Right atrium auricular region (tissue), 2 donors: ENCODE measurements around the gene PPP1R15B. TPM values are rescaled to one million over a fixed set of nuclear protein-coding genes. Genes with fewer than 3 reads are reported as not detected.

Experiments used
- DNase-seq: peaks from one replicate; pipeline ENCODE4 v3.0.0-alpha.2; 2019; ENCODE audit warnings: low spot score
- H3K27ac ChIP-seq, 2 donors: fragments of 200-600 bp; sonication (generic); 1 replicate in 1 of 2; 2 replicates in 1 of 2; pipeline ENCODE4 v1.5.1; 2016 to 2019
- H3K27me3 ChIP-seq, 2 donors: fragments of 200-600 bp; sonication (generic); one replicate each; pipeline versions ENCODE4 v1.5.1 to v1.6.0; 2017 to 2019
- H3K36me3 ChIP-seq: fragments of 200-600 bp; sonication (generic); one replicate; pipeline ENCODE4 v1.5.1; 2016
- H3K4me1 ChIP-seq, 2 donors: fragments of 200-600 bp; sonication (generic); one replicate each; pipeline versions ENCODE4 v1.5.1 to v1.6.0; 2017 to 2019
- H3K4me3 ChIP-seq, 2 donors: fragments of 200-600 bp; sonication (generic); 1 replicate in 1 of 2; 2 replicates in 1 of 2; pipeline ENCODE4 v1.5.1; 2017 to 2019; ENCODE audit warnings: mild to moderate bottlenecking in 1 of 2, moderate library complexity in 1 of 2
- H3K9me3 ChIP-seq, 2 donors: fragments of 200-600 bp; sonication (generic); one replicate each; pipeline ENCODE4 v1.5.1; 2019
- total RNA-seq, 2 donors: library from RNA; depleted of rRNA; stranded (reverse); fragments of >200 nt; gene quantifications; one replicate each; pipeline ENCODE4 v1.1.0, GENCODE V29; 2016
- TF ChIP-seq, protein P1 (sequence below), 2 donors: fragments of 200-600 bp; sonication (generic); IDR thresholded peaks; one replicate each; pipeline ENCODE4 v1.5.1; 2019; ENCODE audit warnings: antibody characterized with exemption in 2 of 2

The PPP1R15B gene
- total RNA-seq, 2 donors from 2014 or later: 27.3 to 30.9 TPM

GRCh38 chr1:204367956-204368355, 43.7 kb downstream of the PPP1R15B start:
- Histone ChIP-seq H3K27me3 (no peaks in the 10 kb centered on the region), H3K4me1 (peaks cover 0 to 11% of the 10 kb centered on the region in 2 donors), H3K36me3 (no peaks in the 10 kb centered on the region), H3K27ac (no peak overlapping the region), H3K9me3 (no peaks in the 10 kb centered on the region), H3K4me3 (no peak overlapping the region)
- TF ChIP-seq, protein P1, sequence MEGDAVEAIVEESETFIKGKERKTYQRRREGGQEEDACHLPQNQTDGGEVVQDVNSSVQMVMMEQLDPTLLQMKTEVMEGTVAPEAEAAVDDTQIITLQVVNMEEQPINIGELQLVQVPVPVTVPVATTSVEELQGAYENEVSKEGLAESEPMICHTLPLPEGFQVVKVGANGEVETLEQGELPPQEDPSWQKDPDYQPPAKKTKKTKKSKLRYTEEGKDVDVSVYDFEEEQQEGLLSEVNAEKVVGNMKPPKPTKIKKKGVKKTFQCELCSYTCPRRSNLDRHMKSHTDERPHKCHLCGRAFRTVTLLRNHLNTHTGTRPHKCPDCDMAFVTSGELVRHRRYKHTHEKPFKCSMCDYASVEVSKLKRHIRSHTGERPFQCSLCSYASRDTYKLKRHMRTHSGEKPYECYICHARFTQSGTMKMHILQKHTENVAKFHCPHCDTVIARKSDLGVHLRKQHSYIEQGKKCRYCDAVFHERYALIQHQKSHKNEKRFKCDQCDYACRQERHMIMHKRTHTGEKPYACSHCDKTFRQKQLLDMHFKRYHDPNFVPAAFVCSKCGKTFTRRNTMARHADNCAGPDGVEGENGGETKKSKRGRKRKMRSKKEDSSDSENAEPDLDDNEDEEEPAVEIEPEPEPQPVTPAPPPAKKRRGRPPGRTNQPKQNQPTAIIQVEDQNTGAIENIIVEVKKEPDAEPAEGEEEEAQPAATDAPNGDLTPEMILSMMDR (IDR thresholded peaks at IDR 0.05): no peak
- no peak for DNase-seq

GRCh38 chr1:204367193-204367858, 44.3 kb downstream of the PPP1R15B start:
- no peak for DNase-seq
- no peak overlapping the region for H3K4me3 ChIP-seq
- no peaks in the 10 kb centered on the region for H3K27me3 ChIP-seq
- TF ChIP-seq, protein P1 (IDR thresholded peaks at IDR 0.05): no peak
- no peak overlapping the region for H3K27ac ChIP-seq
- no peaks in the 10 kb centered on the region for H3K9me3 ChIP-seq
- peaks cover 0 to 15% of the 10 kb centered on the region in 2 donors for H3K4me1 ChIP-seq
- no peaks in the 10 kb centered on the region for H3K36me3 ChIP-seq

DNA sequence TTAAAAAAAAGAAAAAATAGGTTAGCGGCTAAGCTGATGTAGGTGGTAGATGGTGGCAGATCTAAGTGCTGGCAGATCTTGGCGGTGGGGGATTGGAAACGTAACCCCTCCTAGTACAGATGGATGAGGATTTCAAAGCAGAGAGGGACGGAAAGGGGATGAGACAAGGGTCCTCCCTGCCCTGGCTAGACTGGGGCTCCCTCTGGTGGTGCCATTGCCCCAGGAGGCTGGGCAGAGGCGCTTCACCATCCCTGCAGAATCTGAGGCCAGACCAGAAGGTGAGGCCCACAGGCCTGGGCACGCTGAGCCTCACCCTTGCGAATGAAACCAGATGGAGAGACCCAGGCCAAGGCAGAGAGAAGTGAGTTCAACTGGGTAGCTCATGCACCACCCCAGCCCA, 44.9 kb downstream of the PPP1R15B start:
- TF ChIP-seq, protein P1 (IDR thresholded peaks at IDR 0.05): peak in 1 of 2 donors; percentile 43
- DNase-seq: no peak
- no peaks in the 10 kb centered on the region for H3K27me3 ChIP-seq
- H3K4me3 ChIP-seq: no peak overlapping the region
- no peaks in the 10 kb centered on the region for H3K9me3 ChIP-seq
- no peaks in the 10 kb centered on the region for H3K36me3 ChIP-seq
- H3K27ac ChIP-seq: no peak overlapping the region
- peaks cover 0 to 15% of the 10 kb centered on the region in 2 donors for H3K4me1 ChIP-seq

DNA sequence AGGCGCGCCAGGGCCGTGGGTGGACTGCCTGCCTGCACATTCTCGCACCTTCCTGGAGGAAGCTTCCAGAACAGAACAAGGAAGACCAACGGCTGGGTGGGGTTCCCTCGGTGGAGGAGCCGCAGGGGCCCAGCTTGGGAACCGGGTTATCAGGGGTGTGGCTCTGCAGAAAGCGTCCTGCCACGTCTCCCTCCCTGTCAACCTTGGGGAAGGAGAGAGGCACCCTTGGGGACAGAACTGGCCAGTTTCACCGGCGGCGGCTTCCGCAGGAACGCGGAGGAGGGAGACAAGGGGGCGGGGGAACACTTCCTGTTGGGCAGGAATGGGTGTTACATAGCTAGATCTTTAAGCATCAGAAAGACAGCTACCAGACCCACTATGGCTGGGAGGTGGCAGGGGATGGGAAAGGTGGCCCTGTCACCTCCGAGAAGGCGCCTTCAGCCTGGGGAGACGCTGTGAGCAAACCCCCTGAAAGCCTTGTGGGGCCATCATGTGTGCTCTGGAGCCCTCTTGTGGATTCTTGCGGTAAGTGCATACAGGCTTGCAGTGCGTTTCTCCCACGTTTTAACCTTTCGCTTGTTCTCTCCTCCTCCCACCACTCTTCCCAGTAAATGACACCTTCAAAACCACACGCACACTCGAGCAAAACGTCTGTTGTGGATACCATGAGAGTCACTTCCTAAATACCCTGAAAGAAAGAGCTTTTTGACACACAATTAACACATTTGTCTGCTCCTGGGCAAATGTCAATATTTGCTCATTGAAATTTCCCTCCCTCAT, 48.1 kb downstream of the PPP1R15B start:
- Histone ChIP-seq H3K9me3 (no peaks in the 10 kb centered on the region), H3K4me3 (peak overlapping the region; percentile 14 to 52), H3K27me3 (no peaks in the 10 kb centered on the region), H3K27ac (peak overlapping the region; percentile 46 to 76), H3K4me1 (peaks cover 0 to 36% of the 10 kb centered on the region in 2 donors), H3K36me3 (no peaks in the 10 kb centered on the region)
- peak; percentile 77 for DNase-seq
- TF ChIP-seq, protein P1 (IDR thresholded peaks at IDR 0.05): peak; percentile 94 to 99

DNA sequence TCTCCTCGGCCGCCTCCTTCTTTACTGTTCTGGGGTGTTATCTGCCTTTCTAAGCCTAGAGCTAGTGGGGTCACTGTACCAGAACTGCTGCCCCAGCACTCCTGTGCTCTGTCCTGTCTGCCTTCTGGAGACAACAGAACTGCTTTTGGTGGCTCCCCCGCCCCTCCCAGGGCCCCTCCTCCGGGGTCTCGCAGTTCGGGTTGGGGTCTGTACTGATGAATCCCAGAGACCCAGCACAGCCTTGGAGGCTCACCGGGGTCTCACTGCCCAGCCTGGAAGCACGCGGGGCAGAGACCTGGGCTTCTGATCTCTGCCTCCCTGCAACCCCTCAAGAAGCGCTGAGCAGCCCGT, 48.7 kb downstream of the PPP1R15B start:
- Histone ChIP-seq H3K9me3 (no peaks in the 10 kb centered on the region), H3K36me3 (no peaks in the 10 kb centered on the region), H3K27me3 (no peaks in the 10 kb centered on the region), H3K4me1 (peaks cover 0 to 41% of the 10 kb centered on the region in 2 donors), H3K27ac (peak overlapping the region; percentile 46 to 76), H3K4me3 (peak overlapping the region; percentile 14 to 52)
- DNase-seq: no peak
- TF ChIP-seq, protein P1 (IDR thresholded peaks at IDR 0.05): no peak
